ENCODE measurements around the gene ARID1B.

DNA sequence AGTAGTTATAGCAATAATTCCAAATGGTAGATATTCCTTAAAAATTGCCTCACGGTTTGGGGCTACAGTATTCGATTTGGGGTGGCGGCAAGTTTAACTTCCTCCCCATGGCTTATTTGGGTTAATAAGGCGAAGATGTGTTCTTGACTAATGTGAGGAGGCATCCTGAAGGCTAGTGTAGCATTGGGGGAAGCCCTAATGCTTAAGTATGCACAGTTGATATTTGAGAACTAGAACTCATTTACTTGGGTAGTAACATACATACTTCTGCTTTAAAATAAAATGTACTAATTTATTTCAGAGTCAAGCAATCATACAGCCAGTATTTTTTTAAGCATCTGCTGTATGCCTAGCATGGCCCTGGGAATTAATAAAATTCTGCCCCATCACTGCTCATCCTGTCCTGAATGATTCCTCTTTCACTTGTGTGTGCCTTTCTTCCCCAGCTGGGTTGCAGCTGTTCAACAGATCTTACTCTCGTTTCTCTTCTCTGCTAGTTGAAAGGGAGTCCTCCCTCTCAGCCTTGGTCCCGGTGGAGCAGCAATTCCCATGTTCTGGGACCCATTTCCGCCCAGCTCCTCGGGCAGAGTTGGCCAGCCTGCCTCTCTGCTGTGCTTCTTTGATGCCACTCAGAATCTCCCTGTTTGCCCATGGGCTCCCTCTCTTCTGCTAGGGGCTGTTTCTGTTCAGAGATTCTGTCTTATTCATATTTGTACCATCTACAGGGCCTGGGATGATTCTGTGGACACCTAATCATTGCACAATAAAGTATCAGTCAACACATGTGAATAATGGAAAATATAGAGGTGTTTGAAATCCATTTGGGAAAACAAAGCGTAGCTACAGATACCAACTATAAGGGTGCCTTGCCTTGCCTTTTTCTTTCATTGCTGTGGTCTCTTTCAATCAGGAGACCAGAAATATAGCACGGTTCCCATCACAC lies 104.8 kb downstream of the ARID1B start:
- TF ChIP-seq, protein P1, sequence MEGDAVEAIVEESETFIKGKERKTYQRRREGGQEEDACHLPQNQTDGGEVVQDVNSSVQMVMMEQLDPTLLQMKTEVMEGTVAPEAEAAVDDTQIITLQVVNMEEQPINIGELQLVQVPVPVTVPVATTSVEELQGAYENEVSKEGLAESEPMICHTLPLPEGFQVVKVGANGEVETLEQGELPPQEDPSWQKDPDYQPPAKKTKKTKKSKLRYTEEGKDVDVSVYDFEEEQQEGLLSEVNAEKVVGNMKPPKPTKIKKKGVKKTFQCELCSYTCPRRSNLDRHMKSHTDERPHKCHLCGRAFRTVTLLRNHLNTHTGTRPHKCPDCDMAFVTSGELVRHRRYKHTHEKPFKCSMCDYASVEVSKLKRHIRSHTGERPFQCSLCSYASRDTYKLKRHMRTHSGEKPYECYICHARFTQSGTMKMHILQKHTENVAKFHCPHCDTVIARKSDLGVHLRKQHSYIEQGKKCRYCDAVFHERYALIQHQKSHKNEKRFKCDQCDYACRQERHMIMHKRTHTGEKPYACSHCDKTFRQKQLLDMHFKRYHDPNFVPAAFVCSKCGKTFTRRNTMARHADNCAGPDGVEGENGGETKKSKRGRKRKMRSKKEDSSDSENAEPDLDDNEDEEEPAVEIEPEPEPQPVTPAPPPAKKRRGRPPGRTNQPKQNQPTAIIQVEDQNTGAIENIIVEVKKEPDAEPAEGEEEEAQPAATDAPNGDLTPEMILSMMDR (tag by site-specific recombination; IDR thresholded peaks at IDR 0.05): no peak
- TF ChIP-seq, protein P2, sequence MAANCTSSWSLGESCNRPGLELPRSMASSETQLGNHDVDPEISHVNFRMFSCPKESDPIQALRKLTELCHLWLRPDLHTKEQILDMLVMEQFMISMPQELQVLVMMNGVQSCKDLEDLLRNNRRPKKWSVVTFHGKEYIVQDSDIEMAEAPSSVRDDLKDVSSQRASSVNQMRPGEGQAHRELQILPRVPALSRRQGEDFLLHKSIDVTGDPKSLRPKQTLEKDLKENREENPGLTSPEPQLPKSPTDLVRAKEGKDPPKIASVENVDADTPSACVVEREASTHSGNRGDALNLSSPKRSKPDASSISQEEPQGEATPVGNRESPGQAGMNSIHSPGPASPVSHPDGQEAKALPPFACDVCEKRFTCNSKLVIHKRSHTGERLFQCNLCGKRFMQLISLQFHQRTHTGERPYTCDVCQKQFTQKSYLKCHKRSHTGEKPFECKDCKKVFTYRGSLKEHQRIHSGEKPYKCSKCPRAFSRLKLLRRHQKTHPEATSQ (tag by site-specific recombination; IDR thresholded peaks at IDR 0.05): no peak
- TF ChIP-seq MEIS1 (CRISPR knock-in tag; IDR thresholded peaks at IDR 0.05; ENCODE audit: borderline replicate concordance): no peak
- TF ChIP-seq, protein P3, sequence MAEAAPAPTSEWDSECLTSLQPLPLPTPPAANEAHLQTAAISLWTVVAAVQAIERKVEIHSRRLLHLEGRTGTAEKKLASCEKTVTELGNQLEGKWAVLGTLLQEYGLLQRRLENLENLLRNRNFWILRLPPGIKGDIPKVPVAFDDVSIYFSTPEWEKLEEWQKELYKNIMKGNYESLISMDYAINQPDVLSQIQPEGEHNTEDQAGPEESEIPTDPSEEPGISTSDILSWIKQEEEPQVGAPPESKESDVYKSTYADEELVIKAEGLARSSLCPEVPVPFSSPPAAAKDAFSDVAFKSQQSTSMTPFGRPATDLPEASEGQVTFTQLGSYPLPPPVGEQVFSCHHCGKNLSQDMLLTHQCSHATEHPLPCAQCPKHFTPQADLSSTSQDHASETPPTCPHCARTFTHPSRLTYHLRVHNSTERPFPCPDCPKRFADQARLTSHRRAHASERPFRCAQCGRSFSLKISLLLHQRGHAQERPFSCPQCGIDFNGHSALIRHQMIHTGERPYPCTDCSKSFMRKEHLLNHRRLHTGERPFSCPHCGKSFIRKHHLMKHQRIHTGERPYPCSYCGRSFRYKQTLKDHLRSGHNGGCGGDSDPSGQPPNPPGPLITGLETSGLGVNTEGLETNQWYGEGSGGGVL (tag by site-specific recombination; IDR thresholded peaks at IDR 0.05): no peak
- no peak for TF ChIP-seq ZBTB17 (tag by site-specific recombination; IDR thresholded peaks at IDR 0.05)

Data from HEK293 (cell line).